Measurements from ENCODE around the gene PREPL. TPM values are rescaled to one million over a fixed set of nuclear protein-coding genes. Genes with fewer than 3 reads are reported as not detected.

Gene PREPL
- total and polyA plus RNA-seq, 2 donors (not counting 3 experiments of a cell fraction or from before 2014, with no cell fraction given): 10.1 to 25.7 TPM

DNA sequence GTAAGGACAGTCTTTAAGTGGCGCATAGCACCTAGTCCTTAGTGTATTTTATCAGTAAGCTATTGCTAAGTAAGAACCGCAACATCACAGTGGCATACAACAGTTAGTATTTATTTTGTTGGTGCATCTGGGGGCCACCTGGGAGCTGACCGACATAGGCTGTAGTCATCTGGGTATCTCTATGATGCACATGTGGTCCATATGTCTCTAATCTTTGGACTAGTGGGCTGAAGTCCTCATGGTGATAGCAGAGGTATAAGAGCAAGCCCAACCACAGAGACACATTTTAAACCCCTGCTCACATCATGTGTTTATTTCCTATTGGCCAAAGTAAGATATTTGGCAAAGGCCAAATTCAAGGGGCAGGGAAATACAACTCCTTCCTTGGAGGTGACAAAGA lies 3.3 kb upstream of the PREPL start:
- Histone ChIP-seq H3K9me3 (replicated peaks; ENCODE audit: control insufficient read depth, insufficient read depth, low read length) (no peaks in the 10 kb centered on the region), H3K36me3 (ENCODE audit: control insufficient read depth in 2 of 2, extremely low read depth in 1 of 2, insufficient read depth in 2 of 2, low read length in 2 of 2) (no peaks in the 10 kb centered on the region), H3K4me2 (ENCODE audit: insufficient read depth, low read length) (no peak overlapping the region), H3K27ac (ENCODE audit: insufficient read depth, low read depth, low read length) (no peak overlapping the region), H4K20me1 (replicated peaks; ENCODE audit: control insufficient read depth, extremely low read depth, insufficient read depth, low read length) (no peaks in the 10 kb centered on the region), H2AFZ (ENCODE audit: low read depth, low read length) (no peak overlapping the region), H3K4me3 (replicated peaks in 1 of 3; ENCODE audit: insufficient read depth in 1 of 3, low read depth in 1 of 3, low read length in 3 of 3) (no peak overlapping the region), H3K4me1 (ENCODE audit: control insufficient read depth, extremely low read depth, insufficient read depth, low read length) (peaks cover 10% of the 10 kb centered on the region), H3K9me1 (replicated peaks; ENCODE audit: control insufficient read depth, extremely low read depth, insufficient read depth, low read length) (no peaks in the 10 kb centered on the region), H3K9ac (replicated peaks; ENCODE audit: extremely low read depth, insufficient read depth, low read length) (no peak overlapping the region), H3K79me2 (ENCODE audit: control insufficient read depth, insufficient read depth, low read length) (peaks cover 8% of the 10 kb centered on the region), H3K27me3 (ENCODE audit: control insufficient read depth in 2 of 2, insufficient read depth in 2 of 2, low read length in 2 of 2) (no peaks in the 10 kb centered on the region)
- no peak for DNase-seq (ENCODE audit: low read depth, low spot score)
- dilution Hi-C loops (cut with MboI; ENCODE audit: extremely low pct_ligation_motif_present, low sequenced_read_pairs): no loop called here
- intact Hi-C loops (cut with micrococcal nuclease): loop anchor here (5.0 to 10.0 kb wide), 2 partner anchors 132 to 440 kb away; no protein-coding TSS in a partner anchor
- TF ChIP-seq EZH2 (IDR thresholded peaks at IDR 0.05; ENCODE audit: borderline replicate concordance, low read depth, low read length, severe bottlenecking) (no peak), POLR2A (IDR thresholded peaks at IDR 0.05; ENCODE audit: low read depth, low read length) (no peak), POLR2AphosphoS5 (IDR thresholded peaks at IDR 0.05; ENCODE audit: insufficient read depth, low read depth, low read length) (no peak), FOS (IDR thresholded peaks at IDR 0.05; ENCODE audit: borderline replicate concordance, insufficient read depth, low read length) (no peak), MYC (IDR thresholded peaks at IDR 0.05; ENCODE audit: low read depth, low read length) (no peak), GATA2 (IDR thresholded peaks at IDR 0.05; ENCODE audit: insufficient read depth, insufficient read length, low read depth, low read length) (no peak), JUN (IDR thresholded peaks at IDR 0.05; ENCODE audit: borderline replicate concordance, insufficient read depth, insufficient read length, low read depth) (no peak)
- TF ChIP-seq, protein P1, sequence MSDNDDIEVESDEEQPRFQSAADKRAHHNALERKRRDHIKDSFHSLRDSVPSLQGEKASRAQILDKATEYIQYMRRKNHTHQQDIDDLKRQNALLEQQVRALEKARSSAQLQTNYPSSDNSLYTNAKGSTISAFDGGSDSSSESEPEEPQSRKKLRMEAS (IDR thresholded peaks at IDR 0.05; ENCODE audit: insufficient read depth, insufficient read length): no peak
- TF ChIP-seq, protein P2, sequence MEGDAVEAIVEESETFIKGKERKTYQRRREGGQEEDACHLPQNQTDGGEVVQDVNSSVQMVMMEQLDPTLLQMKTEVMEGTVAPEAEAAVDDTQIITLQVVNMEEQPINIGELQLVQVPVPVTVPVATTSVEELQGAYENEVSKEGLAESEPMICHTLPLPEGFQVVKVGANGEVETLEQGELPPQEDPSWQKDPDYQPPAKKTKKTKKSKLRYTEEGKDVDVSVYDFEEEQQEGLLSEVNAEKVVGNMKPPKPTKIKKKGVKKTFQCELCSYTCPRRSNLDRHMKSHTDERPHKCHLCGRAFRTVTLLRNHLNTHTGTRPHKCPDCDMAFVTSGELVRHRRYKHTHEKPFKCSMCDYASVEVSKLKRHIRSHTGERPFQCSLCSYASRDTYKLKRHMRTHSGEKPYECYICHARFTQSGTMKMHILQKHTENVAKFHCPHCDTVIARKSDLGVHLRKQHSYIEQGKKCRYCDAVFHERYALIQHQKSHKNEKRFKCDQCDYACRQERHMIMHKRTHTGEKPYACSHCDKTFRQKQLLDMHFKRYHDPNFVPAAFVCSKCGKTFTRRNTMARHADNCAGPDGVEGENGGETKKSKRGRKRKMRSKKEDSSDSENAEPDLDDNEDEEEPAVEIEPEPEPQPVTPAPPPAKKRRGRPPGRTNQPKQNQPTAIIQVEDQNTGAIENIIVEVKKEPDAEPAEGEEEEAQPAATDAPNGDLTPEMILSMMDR (IDR thresholded peaks at IDR 0.05; ENCODE audit: extremely low read depth in 1 of 2, insufficient read depth in 1 of 2, low read depth in 1 of 2, low read length in 2 of 2): no peak
- CTCF ChIA-PET: interaction anchor here (1.0 kb wide), 1 partner anchor 28 kb away, joined by 3 read pairs; no protein-coding TSS in a partner anchor
- no TSS peak for BruUV-seq (replicated peaks)
- POLR2A ChIA-PET: no interaction called here
- FAIRE-seq: no peak

Measured in endothelial cell of umbilical vein (primary cell).